HTERT RPE-1 (cell line): ENCODE data around the gene CFAP46.

Experiments
- in situ Hi-C: fragments of 300-500 bp; cut with MboI; formaldehyde crosslinking; loops from 4 replicates; pipeline ENCODE4 v1.14.3; 2020; ENCODE audit warnings: low sequenced_read_pairs

CFAP46 gene

GRCh38 chr10:132946806-132947546 is 4.6 kb upstream of the CFAP46 start:
- in situ Hi-C loops, result no loop called here

- in situ Hi-C loops, result no loop called here
These were observed 3.9 kb upstream of the CFAP46 start for GRCh38 chr10:132946311-132946710.

GRCh38 chr10:132945894-132946255 is 3.5 kb upstream of the CFAP46 start:
- in situ Hi-C loops, result no loop called here

- in situ Hi-C loops, result no loop called here
These were observed 2.9 kb upstream of the CFAP46 start for GRCh38 chr10:132945125-132945893.

GRCh38 chr10:132944510-132944909 is 2.1 kb upstream of the CFAP46 start:
- in situ Hi-C loops, result no loop called here

- in situ Hi-C loops, result no loop called here
These were observed 1.5 kb upstream of the CFAP46 start for GRCh38 chr10:132943791-132944404.

- in situ Hi-C loops, result no loop called here
These were observed 854 bp upstream of the CFAP46 start for GRCh38 chr10:132943058-132943790.

GRCh38 chr10:132941640-132942051 is 724 bp downstream of the CFAP46 start:
- in situ Hi-C loops, result no loop called here

GRCh38 chr10:132940791-132941465 is 1.4 kb downstream of the CFAP46 start:
- in situ Hi-C loops, result no loop called here

- in situ Hi-C loops, result no loop called here
These were observed 2.2 kb downstream of the CFAP46 start for GRCh38 chr10:132939957-132940790.

- in situ Hi-C loops, result no loop called here
These were observed 2.9 kb downstream of the CFAP46 start for GRCh38 chr10:132939378-132939955.

GRCh38 chr10:132938472-132939339 is 3.7 kb downstream of the CFAP46 start:
- in situ Hi-C loops, result no loop called here

GRCh38 chr10:132937861-132938260 is 4.5 kb downstream of the CFAP46 start:
- in situ Hi-C loops, result no loop called here

GRCh38 chr10:132934953-132935352 is 7.4 kb downstream of the CFAP46 start:
- in situ Hi-C loops, result no loop called here

- in situ Hi-C loops, result no loop called here
These were observed 8.9 kb downstream of the CFAP46 start for GRCh38 chr10:132933308-132934042.

- in situ Hi-C loops, result no loop called here
These were observed 9.7 kb downstream of the CFAP46 start for GRCh38 chr10:132932461-132933307.
